Endothelial cell of umbilical vein (primary cell): ENCODE data around the gene TM4SF18. TPM values are rescaled to one million over a fixed set of nuclear protein-coding genes. Genes with fewer than 3 reads are reported as not detected.

Experiments used
- BruUV-seq: library from RNA; stranded (reverse); fragments of 400-500 nt; replicated peaks from 2 replicates; lab custom pipeline; 2021; lab: Mats Ljungman, UMichigan
- CTCF ChIA-PET: fragments of 300-600, 350-600 bp; sonication (Branson Sonifier 250); formaldehyde crosslinking; loops from one replicate; lab custom pipeline; 2021; ENCODE audit warnings: antibody characterized with exemption, inconsistent platforms; lab: Charles Lee
- POLR2A ChIA-PET: fragments of 300-600, 350-600 bp; sonication (Branson Sonifier 250); formaldehyde crosslinking; loops from one replicate; lab custom pipeline; 2021; ENCODE audit warnings: antibody characterized with exemption, inconsistent platforms; lab: Charles Lee
- DNase-seq: peaks from one replicate; pipeline ENCODE4 v3.0.0-alpha.2; 2011; ENCODE audit warnings: low read depth, low spot score
- FAIRE-seq: peaks from 2 replicates; lab custom pipeline; 2011; peaks lifted over from hg19 to GRCh38; lab: Jason Lieb, UNC
- H2AFZ ChIP-seq: 2 replicates; pipeline ENCODE4 v1.6.0; 2012; ENCODE audit warnings: low read depth, low read length, control low read depth, inconsistent platforms
- H3K27ac ChIP-seq: 2 replicates; pipeline ENCODE4 v1.5.1; 2011; ENCODE audit warnings: low read depth, mild to moderate bottlenecking, control low read depth, low read length, moderate library complexity; ENCODE audit not compliant: insufficient read depth
- H3K27me3 ChIP-seq, 2 experiments: 2 replicates each; pipeline versions ENCODE4 v1.6.0 to v1.6.1; 2011; ENCODE audit warnings: low read length in 2 of 2, mixed read lengths in 1 of 2; ENCODE audit not compliant: control insufficient read depth in 2 of 2, insufficient read depth in 2 of 2
- H3K36me3 ChIP-seq, 2 experiments: 2 replicates in 1 of 2; 3 replicates in 1 of 2; pipeline ENCODE4 v1.5.1; 2011; ENCODE audit warnings: low read length in 2 of 2, mild to moderate bottlenecking in 1 of 2, moderate library complexity in 1 of 2; ENCODE audit not compliant: control insufficient read depth in 2 of 2, insufficient read depth in 2 of 2; ENCODE audit errors: extremely low read depth in 1 of 2
- H3K4me1 ChIP-seq: 3 replicates; pipeline ENCODE4 v1.5.1; 2011; ENCODE audit warnings: mild to moderate bottlenecking, low read length; ENCODE audit not compliant: control insufficient read depth, insufficient read depth; ENCODE audit errors: extremely low read depth
- H3K4me2 ChIP-seq: 2 replicates; pipeline ENCODE4 v1.6.1; 2011; ENCODE audit warnings: low read length, control low read depth, mixed read lengths; ENCODE audit not compliant: insufficient read depth
- H3K4me3 ChIP-seq, 3 experiments: fragments of 200-600 bp in 1 of 3; sonication (generic), shearing (Covaris generic) in 1 of 3; replicated peaks in 1 of 3; 2 replicates each; pipeline ENCODE4 v1.5.1; 2011 to 2016; ENCODE audit warnings: control low read depth in 3 of 3, low read length in 3 of 3, mild to moderate bottlenecking in 2 of 3, inconsistent platforms in 1 of 3, low read depth in 1 of 3, moderate library complexity in 1 of 3; ENCODE audit not compliant: insufficient read depth in 1 of 3
- H3K79me2 ChIP-seq: 2 replicates; pipeline ENCODE4 v1.6.0; 2012; ENCODE audit warnings: low read length, inconsistent platforms; ENCODE audit not compliant: control insufficient read depth, insufficient read depth
- H3K9ac ChIP-seq: replicated peaks from 2 replicates; pipeline ENCODE3; 2011; ENCODE audit warnings: low read length, control low read depth; ENCODE audit not compliant: insufficient read depth; ENCODE audit errors: extremely low read depth
- H3K9me1 ChIP-seq: replicated peaks from 3 replicates; pipeline ENCODE4 v1.6.0; 2011; ENCODE audit warnings: mild to moderate bottlenecking, low read length; ENCODE audit not compliant: control insufficient read depth, insufficient read depth; ENCODE audit errors: extremely low read depth
- H3K9me3 ChIP-seq: replicated peaks from 2 replicates; pipeline ENCODE4 v1.5.1; 2012; ENCODE audit warnings: low read length, inconsistent platforms; ENCODE audit not compliant: control insufficient read depth, insufficient read depth
- H4K20me1 ChIP-seq: replicated peaks from 2 replicates; pipeline ENCODE3; 2011; ENCODE audit warnings: mild to moderate bottlenecking, low read length; ENCODE audit not compliant: control insufficient read depth, insufficient read depth; ENCODE audit errors: extremely low read depth
- CTCF ChIP-seq, 2 donors: IDR thresholded peaks; 1 replicate in 1 of 2; 2 replicates in 1 of 2; pipeline ENCODE4 v1.5.1; 2011; ENCODE audit warnings: low read length in 2 of 2, mild to moderate bottlenecking in 2 of 2, moderate library complexity in 2 of 2, control low read depth in 1 of 2, inconsistent platforms in 1 of 2, low read depth in 1 of 2; ENCODE audit not compliant: insufficient read depth in 1 of 2; ENCODE audit errors: extremely low read depth in 1 of 2
- EZH2 ChIP-seq: IDR thresholded peaks from 2 replicates; pipeline ENCODE4 v1.6.1; 2012; ENCODE audit warnings: borderline replicate concordance, low read depth, mild to moderate bottlenecking, moderate library complexity, low read length, inconsistent platforms; ENCODE audit not compliant: severe bottlenecking
- FOS ChIP-seq: IDR thresholded peaks from 2 replicates; pipeline ENCODE4 v1.6.1; 2011; ENCODE audit warnings: mild to moderate bottlenecking, low read length, moderate library complexity, borderline replicate concordance; ENCODE audit not compliant: insufficient read depth
- GATA2 ChIP-seq: IDR thresholded peaks from 2 replicates; pipeline ENCODE4 v1.7.0; 2011; ENCODE audit warnings: low read depth, mild to moderate bottlenecking, moderate library complexity, mixed read lengths, low read length; ENCODE audit not compliant: insufficient read length, insufficient read depth
- JUN ChIP-seq: IDR thresholded peaks from 2 replicates; pipeline ENCODE4 v1.6.1; 2011; ENCODE audit warnings: borderline replicate concordance, low read depth; ENCODE audit not compliant: insufficient read length, insufficient read depth
- MAX ChIP-seq: IDR thresholded peaks from 2 replicates; pipeline ENCODE4 v1.6.1; 2011; ENCODE audit not compliant: insufficient read depth, insufficient read length
- MYC ChIP-seq: IDR thresholded peaks from one replicate; pipeline ENCODE4 v1.6.1; 2011; ENCODE audit warnings: mild to moderate bottlenecking, low read depth, low read length
- POLR2A ChIP-seq: IDR thresholded peaks from 2 replicates; pipeline ENCODE4 v1.6.1; 2012; ENCODE audit warnings: low read depth, mild to moderate bottlenecking, control low read depth, low read length
- POLR2AphosphoS5 ChIP-seq: IDR thresholded peaks from 2 replicates; pipeline ENCODE4 v1.6.1; 2012; ENCODE audit warnings: low read depth, mild to moderate bottlenecking, control low read depth, low read length, moderate library complexity; ENCODE audit not compliant: insufficient read depth
- dilution Hi-C: fragments of 300-500 bp; cut with MboI; formaldehyde crosslinking; loops from one replicate; pipeline ENCODE4 v1.15.0; 2019; ENCODE audit warnings: low sequenced_read_pairs; ENCODE audit not compliant: extremely low pct_ligation_motif_present
- intact Hi-C: fragments of 100-400 bp; cut with micrococcal nuclease; formaldehyde crosslinking; loops from one replicate; pipeline ENCODE4 v1.10.0; 2022
- polyA plus RNA-seq, 4 experiments: library from polyadenylated mRNA; depleted of rRNA in 3 of 4; stranded (reverse) in 3 of 4; unstranded in 1 of 4; fragments of >200 nt; gene quantifications; 2 replicates each; pipeline versions ENCODE4 v1.2.1 to v1.2.3, GENCODE V29; 2011 to 2012; ENCODE audit warnings: missing spikeins in 1 of 4
- total RNA-seq: library from RNA; stranded (reverse); gene quantifications from 2 replicates; pipeline ENCODE4 v1.2.3, GENCODE V29; 2021

The TM4SF18 gene
- total and polyA plus RNA-seq, 2 donors (not counting 3 experiments of a cell fraction or from before 2014, with no cell fraction given): 158 to 163 TPM

GRCh38 chr3:149317072-149317471, 16.4 kb downstream of the TM4SF18 start:
- BruUV-seq: no TSS peak

More at GRCh38 chr3:149317072-149317471, 16.4 kb downstream of the TM4SF18 start:
- no peak for DNase-seq
- Histone ChIP-seq H3K9ac (no peak overlapping the region), H3K27me3 (no peaks in the 10 kb centered on the region), H2AFZ (no peak overlapping the region), H3K27ac (no peak overlapping the region), H3K4me3 (no peak overlapping the region), H4K20me1 (no peaks in the 10 kb centered on the region), H3K79me2 (no peaks in the 10 kb centered on the region), H3K4me1 (peaks cover 8% of the 10 kb centered on the region), H3K9me3 (no peaks in the 10 kb centered on the region), H3K9me1 (no peaks in the 10 kb centered on the region), H3K36me3 (peaks cover 0 to 9% of the 10 kb centered on the region in 2 experiments), H3K4me2 (no peak overlapping the region)
- ChIA-PET CTCF (interaction anchor here (0.6 to 1.6 kb wide), 5 partner anchors 14 to 197 kb away, joined by 3 to 6 read pairs (median 5); no protein-coding TSS in a partner anchor), POLR2A (no interaction called here)
- no peak for FAIRE-seq
- intact Hi-C loops (no loop called here), dilution Hi-C loops (no loop called here)
- TF ChIP-seq POLR2A: no peak
- no peak for TF ChIP-seq MYC
- TF ChIP-seq GATA2: no peak
- TF ChIP-seq EZH2: no peak
- no peak for TF ChIP-seq JUN
- no peak for TF ChIP-seq CTCF (IDR thresholded peaks at IDR 0.05; ENCODE audit: extremely low read depth in 1 of 2, insufficient read depth in 1 of 2, low read depth in 1 of 2, low read length in 2 of 2)
- TF ChIP-seq POLR2AphosphoS5: no peak
- no peak for TF ChIP-seq FOS
- TF ChIP-seq MAX: no peak
